H9 (cell line): ENCODE data around the gene GRID1. TPM values are rescaled to one million over a fixed set of nuclear protein-coding genes. Genes with fewer than 3 reads are reported as not detected.

Source experiments
- DNase-seq: peaks from one replicate; pipeline ENCODE4 v3.0.0-alpha.2; 2017
- H2AFZ ChIP-seq: one replicate; pipeline ENCODE4 v1.6.1; 2013; ENCODE audit warnings: mild to moderate bottlenecking, low read length, control low read depth, moderate library complexity
- H2AK5ac ChIP-seq: 2 replicates; pipeline ENCODE4 v1.6.1; 2013; ENCODE audit warnings: low read length, control low read depth, mixed read lengths; ENCODE audit not compliant: insufficient read length
- H2BK120ac ChIP-seq: one replicate; pipeline ENCODE4 v1.6.1; 2013; ENCODE audit warnings: low read depth, mild to moderate bottlenecking, low read length, control low read depth, inconsistent platforms; ENCODE audit not compliant: poor library complexity, severe bottlenecking
- H2BK12ac ChIP-seq: 2 replicates; pipeline ENCODE4 v1.6.1; 2013; ENCODE audit warnings: low read length, control low read depth, mixed read lengths, low read depth; ENCODE audit not compliant: insufficient read length
- H2BK15ac ChIP-seq: 2 replicates; pipeline ENCODE4 v1.6.1; 2013; ENCODE audit warnings: low read depth, low read length, control low read depth
- H2BK20ac ChIP-seq: one replicate; pipeline ENCODE4 v1.6.1; 2013; ENCODE audit warnings: low read depth, mild to moderate bottlenecking, low read length, control low read depth, inconsistent platforms; ENCODE audit not compliant: poor library complexity, severe bottlenecking
- H2BK5ac ChIP-seq: 2 replicates; pipeline ENCODE4 v1.6.1; 2013; ENCODE audit warnings: low read length, control low read depth, mixed read lengths; ENCODE audit not compliant: insufficient read length
- H3K14ac ChIP-seq: 2 replicates; pipeline ENCODE4 v1.6.1; 2013; ENCODE audit warnings: low read length, control low read depth; ENCODE audit not compliant: insufficient read depth
- H3K18ac ChIP-seq: 2 replicates; pipeline ENCODE4 v1.6.1; 2013; ENCODE audit warnings: low read depth, mild to moderate bottlenecking, mixed read lengths, low read length, control low read depth; ENCODE audit not compliant: insufficient read length
- H3K23ac ChIP-seq: 2 replicates; pipeline ENCODE4 v1.6.1; 2013; ENCODE audit warnings: low read length, control low read depth, mixed read lengths, low read depth; ENCODE audit not compliant: insufficient read length
- H3K23me2 ChIP-seq: 2 replicates; pipeline ENCODE4 v1.6.1; 2013; ENCODE audit warnings: low read depth, mild to moderate bottlenecking, mixed read lengths, low read length, control low read depth; ENCODE audit not compliant: insufficient read length, poor library complexity, severe bottlenecking
- H3K27ac ChIP-seq: 2 replicates; pipeline ENCODE4 v1.5.1; 2013; ENCODE audit warnings: low read length, control low read depth, mixed read lengths, low read depth; ENCODE audit not compliant: insufficient read length
- H3K27me3 ChIP-seq: 2 replicates; pipeline ENCODE4 v1.6.1; 2013; ENCODE audit warnings: low read length, control low read depth, inconsistent platforms; ENCODE audit not compliant: insufficient read depth
- H3K4ac ChIP-seq: 2 replicates; pipeline ENCODE4 v1.6.1; 2013; ENCODE audit warnings: low read depth, mild to moderate bottlenecking, control low read depth, inconsistent platforms, low read length, moderate library complexity
- H3K4me1 ChIP-seq: 2 replicates; pipeline ENCODE4 v1.6.1; 2013; ENCODE audit warnings: low read length, control low read depth, inconsistent platforms; ENCODE audit not compliant: insufficient read depth
- H3K4me2 ChIP-seq: 2 replicates; pipeline ENCODE4 v1.6.1; 2013; ENCODE audit warnings: low read length, control low read depth, mixed read lengths; ENCODE audit not compliant: insufficient read length, insufficient read depth
- H3K56ac ChIP-seq: 2 replicates; pipeline ENCODE4 v1.6.1; 2013; ENCODE audit warnings: low read depth, mild to moderate bottlenecking, mixed read lengths, low read length, control low read depth; ENCODE audit not compliant: insufficient read length
- H3K79me1 ChIP-seq: 2 replicates; pipeline ENCODE4 v1.6.1; 2013; ENCODE audit warnings: low read depth, mild to moderate bottlenecking, moderate library complexity, low read length, control low read depth, inconsistent platforms; ENCODE audit not compliant: insufficient read depth, poor library complexity, severe bottlenecking
- H3K79me2 ChIP-seq: 2 replicates; pipeline ENCODE4 v1.6.1; 2013; ENCODE audit warnings: low read length, control low read depth, inconsistent platforms; ENCODE audit not compliant: insufficient read depth
- H3K9ac ChIP-seq: 2 replicates; pipeline ENCODE4 v1.6.1; 2013; ENCODE audit warnings: low read length, control low read depth, mixed read lengths; ENCODE audit not compliant: insufficient read length; ENCODE audit errors: extremely low read depth
- H3K9me3 ChIP-seq: one replicate; pipeline ENCODE4 v1.6.1; 2013; ENCODE audit warnings: low read depth, low read length, inconsistent platforms; ENCODE audit not compliant: control insufficient read depth
- H3T11ph ChIP-seq: one replicate; pipeline ENCODE4 v1.6.1; 2013; ENCODE audit warnings: mild to moderate bottlenecking, low read length, control low read depth, inconsistent platforms
- H4K20me1 ChIP-seq: one replicate; pipeline ENCODE4 v1.6.1; 2013; ENCODE audit not compliant: control insufficient read depth, insufficient read length, insufficient read depth
- H4K5ac ChIP-seq: 2 replicates; pipeline ENCODE4 v1.6.1; 2013; ENCODE audit warnings: low read depth, mild to moderate bottlenecking, mixed read lengths, low read length, control low read depth; ENCODE audit not compliant: insufficient read length
- H4K8ac ChIP-seq: replicated peaks from 2 replicates; pipeline ENCODE4 v1.6.1; 2013; ENCODE audit warnings: low read length, control low read depth, mixed read lengths, low read depth; ENCODE audit not compliant: insufficient read length
- H4K91ac ChIP-seq: 2 replicates; pipeline ENCODE4 v1.6.1; 2013; ENCODE audit warnings: low read depth, mild to moderate bottlenecking, moderate library complexity, mixed read lengths, low read length, control low read depth; ENCODE audit not compliant: insufficient read length
- H3K27ac Mint-ChIP-seq, 3 experiments: 2 replicates in 2 of 3; 3 replicates in 1 of 3; pipeline ENCODE4 v1.8.0; 2020 to 2021; ENCODE audit warnings: mixed read lengths in 3 of 3, mild to moderate bottlenecking in 1 of 3, moderate library complexity in 1 of 3
- H3K27me3 Mint-ChIP-seq: 2 replicates; pipeline ENCODE4 v1.8.0; 2021; ENCODE audit warnings: low read depth, mild to moderate bottlenecking, moderate library complexity, mixed read lengths
- H3K36me3 Mint-ChIP-seq, 3 experiments: 2 replicates in 2 of 3; 3 replicates in 1 of 3; pipeline ENCODE4 v1.8.0; 2020 to 2021; ENCODE audit warnings: low read depth in 3 of 3, mixed read lengths in 3 of 3; ENCODE audit not compliant: insufficient read depth in 1 of 3
- H3K4me1 Mint-ChIP-seq, 2 experiments: 2 replicates each; pipeline ENCODE4 v1.8.0; 2020; ENCODE audit warnings: mixed read lengths in 2 of 2
- H3K4me3 Mint-ChIP-seq, 2 experiments: 2 replicates in 1 of 2; 3 replicates in 1 of 2; pipeline ENCODE4 v1.8.0; 2020 to 2021; ENCODE audit warnings: mild to moderate bottlenecking in 2 of 2, mixed read lengths in 2 of 2, moderate library complexity in 1 of 2
- H3K9me3 Mint-ChIP-seq, 2 experiments: 2 replicates in 1 of 2; 3 replicates in 1 of 2; pipeline ENCODE4 v1.8.0; 2020; ENCODE audit warnings: mild to moderate bottlenecking in 2 of 2, mixed read lengths in 2 of 2, moderate library complexity in 1 of 2
- CTCF ChIP-seq: fragments of 200-600 bp; sonication (generic); conservative IDR thresholded peaks from 3 replicates; pipeline ENCODE4 v1.8.0; 2021; ENCODE audit warnings: antibody characterized with exemption, mild to moderate bottlenecking
- total RNA-seq: library from RNA; stranded (reverse); gene quantifications from 2 replicates; pipeline ENCODE4 v1.2.1, GENCODE V29; 2021

GRID1 gene
- total RNA-seq, 1 experiment from 2014 or later = 0.35 TPM

DNA sequence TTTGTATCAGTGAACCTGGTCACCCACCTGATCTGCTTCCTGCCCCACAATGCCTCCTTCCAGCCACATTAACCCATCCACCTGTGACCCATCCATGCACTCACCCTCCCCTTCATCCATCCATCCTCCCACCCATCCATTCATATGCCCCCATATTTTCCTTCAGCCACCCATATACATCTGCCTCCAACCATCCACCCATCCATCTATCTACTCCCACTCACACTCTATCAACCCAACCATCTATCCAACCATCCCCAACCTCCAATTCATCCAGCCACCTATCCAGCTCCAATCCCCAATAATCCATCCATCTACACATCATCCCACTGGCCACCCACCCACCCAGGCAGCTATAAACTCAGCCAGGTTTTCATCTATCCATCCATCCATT is 51.0 kb downstream of the GRID1 start:
- H3K79me1 ChIP-seq = no peaks in the 10 kb centered on the region
- H2AK5ac ChIP-seq = no peak overlapping the region
- no peak overlapping the region for H4K8ac ChIP-seq
- H3K9me3 ChIP-seq = no peaks in the 10 kb centered on the region
- H3K18ac ChIP-seq = no peak overlapping the region
- H4K20me1 ChIP-seq = no peaks in the 10 kb centered on the region
- H3K9ac ChIP-seq = no peak overlapping the region
- no peak overlapping the region for H3K56ac ChIP-seq
- H2AFZ ChIP-seq = no peak overlapping the region
- H2BK5ac ChIP-seq = no peak overlapping the region
- H4K91ac ChIP-seq = no peak overlapping the region
- no peak overlapping the region for H3T11ph ChIP-seq
- no peak overlapping the region for H2BK12ac ChIP-seq
- Mint-ChIP-seq H3K4me1 (peaks cover 8 to 17% of the 10 kb centered on the region in 2 experiments), H3K36me3 (no peaks in the 10 kb centered on the region; a peak in 1 of 7 replicates), H3K9me3 (no peaks in the 10 kb centered on the region; a peak in 1 of 5 replicates), H3K27me3 (no peaks in the 10 kb centered on the region; the same call in none of the 2 replicates), H3K4me3 (no peak overlapping the region), H3K27ac (no peak overlapping the region)
- no peak overlapping the region for H2BK20ac ChIP-seq
- H3K79me2 ChIP-seq = no peaks in the 10 kb centered on the region
- no peak overlapping the region for H3K23ac ChIP-seq
- H3K4me1 ChIP-seq = no peaks in the 10 kb centered on the region
- H3K4ac ChIP-seq = no peak overlapping the region
- no peak for DNase-seq
- no peak overlapping the region for H2BK15ac ChIP-seq
- H4K5ac ChIP-seq = no peak overlapping the region
- TF ChIP-seq CTCF = no peak
- no peaks in the 10 kb centered on the region for H3K23me2 ChIP-seq
- H3K14ac ChIP-seq = no peak overlapping the region
- no peaks in the 10 kb centered on the region for H3K27me3 ChIP-seq
- no peak overlapping the region for H3K27ac ChIP-seq
- H2BK120ac ChIP-seq = no peak overlapping the region
- H3K4me2 ChIP-seq = no peak overlapping the region
